ENCODE measurements around the gene C3orf18. TPM values are rescaled to one million over a fixed set of nuclear protein-coding genes. Genes with fewer than 3 reads are reported as not detected.

C3orf18 gene
- 22.7 TPM for total RNA-seq

GRCh38 chr3:50567386-50568167 is at the start of gene C3orf18:
TSS of gene C3orf18 (minus strand) at chr3:50567747. CDS start at chr3:50565699, 2,048 bp downstream.

GRCh38 chr3:50611464-50612233 is 44.1 kb upstream of the C3orf18 start, which contains the start of gene CISH:
TSS of gene CISH (minus strand) at chr3:50611774. CDS start at chr3:50611650, 124 bp downstream.

GRCh38 chr3:50568947-50569749 is 1.6 kb upstream of the C3orf18 start, which contains the start of gene HEMK1:
TSS of gene HEMK1 (plus strand) at chr3:50569522. CDS start at chr3:50571105, 1,583 bp downstream.

Other genes with a start within 250 kb of the C3orf18 start
- 71.0 TPM for gene HYAL2, start 245.0 kb downstream of the C3orf18 start, total RNA-seq
- gene TUSC2, start 239.5 kb downstream of the C3orf18 start, total RNA-seq: 31.8 TPM
- gene RASSF1, start 226.9 kb downstream of the C3orf18 start, total RNA-seq: 37.6 TPM
- gene ZMYND10, start 222.0 kb downstream of the C3orf18 start, total RNA-seq: 5.7 TPM
- gene NPRL2, start 217.0 kb downstream of the C3orf18 start, total RNA-seq: 30.0 TPM
- gene CYB561D2, start 216.9 kb downstream of the C3orf18 start, total RNA-seq: 17.0 TPM
- 33.6 TPM for gene TMEM115, start 208.2 kb downstream of the C3orf18 start, total RNA-seq
- 17.4 TPM for gene CACNA2D2, start 64.1 kb downstream of the C3orf18 start, total RNA-seq
- gene HEMK1, start 1.8 kb upstream of the C3orf18 start, total RNA-seq: 25.3 TPM
- 3.3 TPM for gene CISH, start 44.0 kb upstream of the C3orf18 start, total RNA-seq
- gene MAPKAPK3, start 49.4 kb upstream of the C3orf18 start, total RNA-seq: 22.9 TPM
- gene DOCK3, start 107.2 kb upstream of the C3orf18 start, total RNA-seq: 13.9 TPM

Measured in camera-type eye (tissue), 1 donor.